ENCODE measurements around the gene MTHFR. TPM values are rescaled to one million over a fixed set of nuclear protein-coding genes. Genes with fewer than 3 reads are reported as not detected.

The MTHFR gene
- 7.8 and 11.7 TPM in 2 replicates for total RNA-seq (2014; rRNA removed)
- 7.7 TPM for polyA plus RNA-seq (2012)

- peak; percentile 98 for DNase-seq (ENCODE audit: low read depth)
Observed at GRCh38 chr1:11805422-11806306, at the start of gene MTHFR, which contains the start of gene CLCN6. MTHFR (minus strand) TSS chr1:11805964; CDS start chr1:11803116, 2,848 bp downstream. CLCN6 (plus strand) TSS chr1:11806191; CDS start chr1:11806263, 72 bp downstream.

- no peak for DNase-seq (ENCODE audit: low read depth)
Observed at GRCh38 chr1:11855430-11855829, 49.7 kb upstream of the MTHFR start.

- no peak for DNase-seq (ENCODE audit: low read depth)
Observed at GRCh38 chr1:11854519-11854918, 48.8 kb upstream of the MTHFR start.

GRCh38 chr1:11851180-11851579, 45.4 kb upstream of the MTHFR start:
- DNase-seq (ENCODE audit: low read depth) = peak; percentile 62

GRCh38 chr1:11850156-11850555, 44.4 kb upstream of the MTHFR start:
- no peak for DNase-seq (ENCODE audit: low read depth)

GRCh38 chr1:11848373-11848700, 42.6 kb upstream of the MTHFR start:
- DNase-seq (ENCODE audit: low read depth) = no peak

GRCh38 chr1:11847667-11848372, 42.1 kb upstream of the MTHFR start, which contains the start of gene NPPA:
NPPA (minus strand) TSS chr1:11847783; CDS start chr1:11847684, 99 bp downstream.
- peak; percentile 31 for DNase-seq (ENCODE audit: low read depth)

- DNase-seq (ENCODE audit: low read depth) = peak; percentile 19
Observed at GRCh38 chr1:11845641-11846335, 40.0 kb upstream of the MTHFR start.

GRCh38 chr1:11842154-11843041, 36.6 kb upstream of the MTHFR start:
- DNase-seq (ENCODE audit: low read depth) = no peak

- no peak for DNase-seq (ENCODE audit: low read depth)
Observed at GRCh38 chr1:11841245-11842153, 35.7 kb upstream of the MTHFR start.

GRCh38 chr1:11839727-11840705, 34.3 kb upstream of the MTHFR start:
- DNase-seq (ENCODE audit: low read depth) = no peak

- DNase-seq (ENCODE audit: low read depth) = peak; percentile 33
Observed at GRCh38 chr1:11838349-11839272, 32.8 kb upstream of the MTHFR start.

GRCh38 chr1:11837767-11838348, 32.1 kb upstream of the MTHFR start:
- DNase-seq (ENCODE audit: low read depth) = no peak

GRCh38 chr1:11836955-11837766, 31.4 kb upstream of the MTHFR start:
- no peak for DNase-seq (ENCODE audit: low read depth)

- DNase-seq (ENCODE audit: low read depth) = no peak
Observed at GRCh38 chr1:11835441-11836225, 29.9 kb upstream of the MTHFR start.
